Endothelial cell of umbilical vein (primary cell): Measurements from ENCODE around the gene FYN. TPM values are rescaled to one million over a fixed set of nuclear protein-coding genes. Genes with fewer than 3 reads are reported as not detected.

Source experiments
- BruUV-seq: library from RNA; stranded (reverse); fragments of 400-500 nt; replicated peaks from 2 replicates; lab custom pipeline; 2021; lab: Mats Ljungman, UMichigan
- CTCF ChIA-PET: fragments of 300-600, 350-600 bp; sonication (Branson Sonifier 250); formaldehyde crosslinking; loops from one replicate; lab custom pipeline; 2021; ENCODE audit warnings: antibody characterized with exemption, inconsistent platforms; lab: Charles Lee
- POLR2A ChIA-PET: fragments of 300-600, 350-600 bp; sonication (Branson Sonifier 250); formaldehyde crosslinking; loops from one replicate; lab custom pipeline; 2021; ENCODE audit warnings: antibody characterized with exemption, inconsistent platforms; lab: Charles Lee
- DNase-seq: peaks from one replicate; pipeline ENCODE4 v3.0.0-alpha.2; 2011; ENCODE audit warnings: low read depth, low spot score
- FAIRE-seq: peaks from 2 replicates; lab custom pipeline; 2011; peaks lifted over from hg19 to GRCh38; lab: Jason Lieb, UNC
- H2AFZ ChIP-seq: 2 replicates; pipeline ENCODE4 v1.6.0; 2012; ENCODE audit warnings: low read depth, low read length, control low read depth, inconsistent platforms
- H3K27ac ChIP-seq: 2 replicates; pipeline ENCODE4 v1.5.1; 2011; ENCODE audit warnings: low read depth, mild to moderate bottlenecking, control low read depth, low read length, moderate library complexity; ENCODE audit not compliant: insufficient read depth
- H3K27me3 ChIP-seq, 2 experiments: 2 replicates each; pipeline versions ENCODE4 v1.6.0 to v1.6.1; 2011; ENCODE audit warnings: low read length in 2 of 2, mixed read lengths in 1 of 2; ENCODE audit not compliant: control insufficient read depth in 2 of 2, insufficient read depth in 2 of 2
- H3K36me3 ChIP-seq, 2 experiments: 2 replicates in 1 of 2; 3 replicates in 1 of 2; pipeline ENCODE4 v1.5.1; 2011; ENCODE audit warnings: low read length in 2 of 2, mild to moderate bottlenecking in 1 of 2, moderate library complexity in 1 of 2; ENCODE audit not compliant: control insufficient read depth in 2 of 2, insufficient read depth in 2 of 2; ENCODE audit errors: extremely low read depth in 1 of 2
- H3K4me1 ChIP-seq: 3 replicates; pipeline ENCODE4 v1.5.1; 2011; ENCODE audit warnings: mild to moderate bottlenecking, low read length; ENCODE audit not compliant: control insufficient read depth, insufficient read depth; ENCODE audit errors: extremely low read depth
- H3K4me2 ChIP-seq: 2 replicates; pipeline ENCODE4 v1.6.1; 2011; ENCODE audit warnings: low read length, control low read depth, mixed read lengths; ENCODE audit not compliant: insufficient read depth
- H3K4me3 ChIP-seq, 3 experiments: fragments of 200-600 bp in 1 of 3; sonication (generic), shearing (Covaris generic) in 1 of 3; replicated peaks in 1 of 3; 2 replicates each; pipeline ENCODE4 v1.5.1; 2011 to 2016; ENCODE audit warnings: control low read depth in 3 of 3, low read length in 3 of 3, mild to moderate bottlenecking in 2 of 3, inconsistent platforms in 1 of 3, low read depth in 1 of 3, moderate library complexity in 1 of 3; ENCODE audit not compliant: insufficient read depth in 1 of 3
- H3K79me2 ChIP-seq: 2 replicates; pipeline ENCODE4 v1.6.0; 2012; ENCODE audit warnings: low read length, inconsistent platforms; ENCODE audit not compliant: control insufficient read depth, insufficient read depth
- H3K9ac ChIP-seq: replicated peaks from 2 replicates; pipeline ENCODE3; 2011; ENCODE audit warnings: low read length, control low read depth; ENCODE audit not compliant: insufficient read depth; ENCODE audit errors: extremely low read depth
- H3K9me1 ChIP-seq: replicated peaks from 3 replicates; pipeline ENCODE4 v1.6.0; 2011; ENCODE audit warnings: mild to moderate bottlenecking, low read length; ENCODE audit not compliant: control insufficient read depth, insufficient read depth; ENCODE audit errors: extremely low read depth
- H3K9me3 ChIP-seq: replicated peaks from 2 replicates; pipeline ENCODE4 v1.5.1; 2012; ENCODE audit warnings: low read length, inconsistent platforms; ENCODE audit not compliant: control insufficient read depth, insufficient read depth
- H4K20me1 ChIP-seq: replicated peaks from 2 replicates; pipeline ENCODE3; 2011; ENCODE audit warnings: mild to moderate bottlenecking, low read length; ENCODE audit not compliant: control insufficient read depth, insufficient read depth; ENCODE audit errors: extremely low read depth
- CTCF ChIP-seq, 2 donors: IDR thresholded peaks; 1 replicate in 1 of 2; 2 replicates in 1 of 2; pipeline ENCODE4 v1.5.1; 2011; ENCODE audit warnings: low read length in 2 of 2, mild to moderate bottlenecking in 2 of 2, moderate library complexity in 2 of 2, control low read depth in 1 of 2, inconsistent platforms in 1 of 2, low read depth in 1 of 2; ENCODE audit not compliant: insufficient read depth in 1 of 2; ENCODE audit errors: extremely low read depth in 1 of 2
- EZH2 ChIP-seq: IDR thresholded peaks from 2 replicates; pipeline ENCODE4 v1.6.1; 2012; ENCODE audit warnings: borderline replicate concordance, low read depth, mild to moderate bottlenecking, moderate library complexity, low read length, inconsistent platforms; ENCODE audit not compliant: severe bottlenecking
- FOS ChIP-seq: IDR thresholded peaks from 2 replicates; pipeline ENCODE4 v1.6.1; 2011; ENCODE audit warnings: mild to moderate bottlenecking, low read length, moderate library complexity, borderline replicate concordance; ENCODE audit not compliant: insufficient read depth
- GATA2 ChIP-seq: IDR thresholded peaks from 2 replicates; pipeline ENCODE4 v1.7.0; 2011; ENCODE audit warnings: low read depth, mild to moderate bottlenecking, moderate library complexity, mixed read lengths, low read length; ENCODE audit not compliant: insufficient read length, insufficient read depth
- JUN ChIP-seq: IDR thresholded peaks from 2 replicates; pipeline ENCODE4 v1.6.1; 2011; ENCODE audit warnings: borderline replicate concordance, low read depth; ENCODE audit not compliant: insufficient read length, insufficient read depth
- MYC ChIP-seq: IDR thresholded peaks from one replicate; pipeline ENCODE4 v1.6.1; 2011; ENCODE audit warnings: mild to moderate bottlenecking, low read depth, low read length
- POLR2A ChIP-seq: IDR thresholded peaks from 2 replicates; pipeline ENCODE4 v1.6.1; 2012; ENCODE audit warnings: low read depth, mild to moderate bottlenecking, control low read depth, low read length
- POLR2AphosphoS5 ChIP-seq: IDR thresholded peaks from 2 replicates; pipeline ENCODE4 v1.6.1; 2012; ENCODE audit warnings: low read depth, mild to moderate bottlenecking, control low read depth, low read length, moderate library complexity; ENCODE audit not compliant: insufficient read depth
- dilution Hi-C: fragments of 300-500 bp; cut with MboI; formaldehyde crosslinking; loops from one replicate; pipeline ENCODE4 v1.15.0; 2019; ENCODE audit warnings: low sequenced_read_pairs; ENCODE audit not compliant: extremely low pct_ligation_motif_present
- intact Hi-C: fragments of 100-400 bp; cut with micrococcal nuclease; formaldehyde crosslinking; loops from one replicate; pipeline ENCODE4 v1.10.0; 2022
- polyA plus RNA-seq, 4 experiments: library from polyadenylated mRNA; depleted of rRNA in 3 of 4; stranded (reverse) in 3 of 4; unstranded in 1 of 4; fragments of >200 nt; gene quantifications; 2 replicates each; pipeline versions ENCODE4 v1.2.1 to v1.2.3, GENCODE V29; 2011 to 2012; ENCODE audit warnings: missing spikeins in 1 of 4
- total RNA-seq: library from RNA; stranded (reverse); gene quantifications from 2 replicates; pipeline ENCODE4 v1.2.3, GENCODE V29; 2021
- TF ChIP-seq, protein P1 (sequence below): IDR thresholded peaks from 2 replicates; pipeline ENCODE4 v1.6.1; 2011; ENCODE audit not compliant: insufficient read depth, insufficient read length

Gene FYN
- total and polyA plus RNA-seq, 2 donors (not counting 3 experiments of a cell fraction or from before 2014, with no cell fraction given): 69.0 to 143 TPM

DNA sequence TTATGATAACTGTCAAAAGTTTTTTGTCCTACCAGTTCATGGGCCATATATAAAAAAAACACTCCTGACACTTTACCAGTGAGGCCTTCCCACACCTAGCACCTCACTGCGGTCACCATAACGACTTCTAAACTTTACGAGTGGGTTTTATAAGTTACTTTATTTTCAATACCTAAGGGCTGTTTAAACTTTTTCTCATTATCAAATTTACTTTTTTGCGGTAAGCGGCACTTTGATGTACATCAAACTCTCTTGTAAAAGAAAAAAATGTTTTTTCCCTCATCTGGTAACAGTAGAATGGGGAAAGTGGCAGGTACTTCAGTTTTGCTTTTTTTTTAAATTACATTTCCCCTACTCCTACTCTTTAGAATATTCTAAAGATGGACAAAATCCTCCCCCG, 36.2 kb downstream of the FYN start:
- Histone ChIP-seq H3K9me1 (no peaks in the 10 kb centered on the region), H3K4me2 (no peak overlapping the region), H3K27ac (no peak overlapping the region), H3K4me1 (peaks cover 8% of the 10 kb centered on the region), H2AFZ (no peak overlapping the region), H3K9ac (no peak overlapping the region), H3K4me3 (no peak overlapping the region), H3K36me3 (no peaks in the 10 kb centered on the region), H3K9me3 (no peaks in the 10 kb centered on the region), H3K27me3 (no peaks in the 10 kb centered on the region), H4K20me1 (peaks cover 3% of the 10 kb centered on the region), H3K79me2 (peaks cover 4% of the 10 kb centered on the region)
- intact Hi-C loops (no loop called here), dilution Hi-C loops (no loop called here)
- POLR2A ChIA-PET: no interaction called here
- no TSS peak for BruUV-seq
- no peak for DNase-seq
- CTCF ChIA-PET: no interaction called here
- TF ChIP-seq POLR2A (no peak), CTCF (IDR thresholded peaks at IDR 0.05; ENCODE audit: extremely low read depth in 1 of 2, insufficient read depth in 1 of 2, low read depth in 1 of 2, low read length in 2 of 2) (no peak), JUN (no peak), EZH2 (no peak), GATA2 (no peak), MYC (no peak), POLR2AphosphoS5 (no peak), FOS (no peak)
- TF ChIP-seq, protein P1, sequence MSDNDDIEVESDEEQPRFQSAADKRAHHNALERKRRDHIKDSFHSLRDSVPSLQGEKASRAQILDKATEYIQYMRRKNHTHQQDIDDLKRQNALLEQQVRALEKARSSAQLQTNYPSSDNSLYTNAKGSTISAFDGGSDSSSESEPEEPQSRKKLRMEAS: no peak
- no peak for FAIRE-seq
